Neural cell (in vitro differentiated cells): ENCODE data around the gene RAP1A. TPM values are rescaled to one million over a fixed set of nuclear protein-coding genes. Genes with fewer than 3 reads are reported as not detected.

Source experiments
- H2AFZ ChIP-seq: fragments of 200-600, 300-800 bp; sonication (generic), shearing (Covaris generic); 2 replicates; pipeline ENCODE4 v1.6.0; 2014; ENCODE audit warnings: low read depth, mild to moderate bottlenecking, antibody characterized with exemption, low read length, moderate library complexity
- H3F3A ChIP-seq: fragments of 200-600 bp; shearing (Covaris generic); 2 replicates; pipeline ENCODE4 v1.6.1; 2016; ENCODE audit warnings: mild to moderate bottlenecking, moderate library complexity, mixed read lengths, antibody characterized with exemption, low read length; ENCODE audit not compliant: insufficient read depth, poor library complexity, severe bottlenecking
- H3K27ac ChIP-seq: fragments of 200-600, 300-800 bp; sonication (generic), shearing (Covaris generic); 2 replicates; pipeline ENCODE4 v1.5.1; 2014; ENCODE audit warnings: mild to moderate bottlenecking, low read length, moderate library complexity
- H3K27me3 ChIP-seq: fragments of 300-800, 200-600 bp; sonication (generic), shearing (Covaris generic); 2 replicates; pipeline ENCODE4 v1.6.0; 2014; ENCODE audit warnings: mild to moderate bottlenecking, low read depth, low read length, moderate library complexity; ENCODE audit not compliant: insufficient read depth
- H3K36me3 ChIP-seq: fragments of 300-800, 200-600 bp; sonication (generic), shearing (Covaris generic); 2 replicates; pipeline ENCODE4 v1.5.1; 2014; ENCODE audit warnings: mild to moderate bottlenecking, antibody characterized with exemption, low read length, moderate library complexity; ENCODE audit not compliant: insufficient read depth
- H3K4me2 ChIP-seq: fragments of 300-800, 200-600 bp; sonication (generic), shearing (Covaris generic); 2 replicates; pipeline ENCODE4 v1.6.0; 2014; ENCODE audit warnings: mild to moderate bottlenecking, low read length
- H3K4me3 ChIP-seq: fragments of 300-800, 200-600 bp; sonication (generic), shearing (Covaris generic); 2 replicates; pipeline ENCODE4 v1.5.1; 2014; ENCODE audit warnings: mild to moderate bottlenecking, low read length, moderate library complexity
- H3K79me2 ChIP-seq: fragments of 200-600 bp; shearing (Covaris generic); replicated peaks from 2 replicates; pipeline ENCODE4 v1.6.0; 2014; ENCODE audit warnings: mild to moderate bottlenecking, low read length, moderate library complexity; ENCODE audit not compliant: insufficient read depth
- H3K9ac ChIP-seq: fragments of 300-800, 200-600 bp; sonication (generic), shearing (Covaris generic); 2 replicates; pipeline ENCODE4 v1.6.1; 2016; ENCODE audit warnings: mild to moderate bottlenecking, low read length, mixed read lengths
- H3K9me2 ChIP-seq: fragments of 200-600 bp; shearing (Covaris generic); 2 replicates; pipeline ENCODE4 v1.6.1; 2016; ENCODE audit warnings: mild to moderate bottlenecking, low read length, mixed read lengths; ENCODE audit not compliant: insufficient read depth
- H3K9me3 ChIP-seq: fragments of 200-600, 300-800 bp; sonication (generic), shearing (Covaris generic); 2 replicates; pipeline ENCODE4 v1.6.1; 2016; ENCODE audit warnings: mild to moderate bottlenecking, mixed run types, low read length, moderate library complexity, mixed read lengths
- H4K20me1 ChIP-seq: fragments of 200-600 bp; shearing (Covaris generic); 2 replicates; pipeline ENCODE4 v1.6.1; 2016; ENCODE audit warnings: mild to moderate bottlenecking, mixed run types; ENCODE audit not compliant: insufficient read depth
- EP300 ChIP-seq: fragments of 450-650 bp; conservative IDR thresholded peaks from 2 replicates; pipeline ENCODE4 v1.6.1; 2014; ENCODE audit warnings: antibody characterized with exemption, mild to moderate bottlenecking, moderate library complexity; ENCODE audit not compliant: poor library complexity, severe bottlenecking
- EZH2 ChIP-seq: fragments of 200-600, 300-800 bp; shearing (Covaris generic), sonication (generic); IDR thresholded peaks from 2 replicates; pipeline ENCODE4 v1.6.1; 2014; ENCODE audit warnings: antibody characterized with exemption, low read length, borderline replicate concordance, mild to moderate bottlenecking; ENCODE audit not compliant: insufficient read depth, poor library complexity, severe bottlenecking
- MXI1 ChIP-seq: fragments of 450-650 bp; conservative IDR thresholded peaks from 2 replicates; pipeline ENCODE4 v1.6.1; 2014; ENCODE audit warnings: antibody characterized with exemption, mild to moderate bottlenecking; ENCODE audit not compliant: poor library complexity, severe bottlenecking
- POLR2AphosphoS5 ChIP-seq: IDR thresholded peaks from 2 replicates; pipeline ENCODE4 v1.6.1; 2012
- RAD21 ChIP-seq: fragments of 450-650 bp; conservative IDR thresholded peaks from 2 replicates; pipeline ENCODE4 v1.6.1; 2014; ENCODE audit warnings: antibody characterized with exemption, mild to moderate bottlenecking, moderate library complexity
- SMC3 ChIP-seq: fragments of 450-650 bp; conservative IDR thresholded peaks from 2 replicates; pipeline ENCODE4 v1.6.1; 2014; ENCODE audit warnings: antibody characterized with exemption, mild to moderate bottlenecking, moderate library complexity; ENCODE audit not compliant: poor library complexity
- TAF1 ChIP-seq: IDR thresholded peaks from 2 replicates; pipeline ENCODE4 v1.6.1; 2012; ENCODE audit warnings: low read depth
- polyA plus RNA-seq: library from polyadenylated mRNA; depleted of rRNA; stranded (reverse); fragments of >200 nt; gene quantifications from 2 replicates; pipeline ENCODE4 v1.2.3, GENCODE V29; 2014
- TF ChIP-seq, protein P1 (sequence below): fragments of 450-650 bp; IDR thresholded peaks from 2 replicates; pipeline ENCODE4 v1.5.1; 2014; ENCODE audit warnings: antibody characterized with exemption, mild to moderate bottlenecking, moderate library complexity; ENCODE audit not compliant: poor library complexity, severe bottlenecking

The RAP1A gene
- polyA plus RNA-seq, 1 donor from 2014 or later = 28.7 TPM

GRCh38 chr1:111750856-111751255 lies 131.3 kb downstream of the RAP1A start:
- Histone ChIP-seq H3K27me3 (no peaks in the 10 kb centered on the region), H3K27ac (no peak overlapping the region), H3K4me2 (no peak overlapping the region), H2AFZ (no peak overlapping the region), H3K4me3 (no peak overlapping the region), H3F3A (peaks cover 11% of the 10 kb centered on the region), H3K9me3 (no peaks in the 10 kb centered on the region), H3K79me2 (peaks cover 5% of the 10 kb centered on the region), H4K20me1 (no peaks in the 10 kb centered on the region), H3K9me2 (no peaks in the 10 kb centered on the region), H3K36me3 (peaks cover 12% of the 10 kb centered on the region), H3K9ac (no peak overlapping the region)
- TF ChIP-seq, protein P1, sequence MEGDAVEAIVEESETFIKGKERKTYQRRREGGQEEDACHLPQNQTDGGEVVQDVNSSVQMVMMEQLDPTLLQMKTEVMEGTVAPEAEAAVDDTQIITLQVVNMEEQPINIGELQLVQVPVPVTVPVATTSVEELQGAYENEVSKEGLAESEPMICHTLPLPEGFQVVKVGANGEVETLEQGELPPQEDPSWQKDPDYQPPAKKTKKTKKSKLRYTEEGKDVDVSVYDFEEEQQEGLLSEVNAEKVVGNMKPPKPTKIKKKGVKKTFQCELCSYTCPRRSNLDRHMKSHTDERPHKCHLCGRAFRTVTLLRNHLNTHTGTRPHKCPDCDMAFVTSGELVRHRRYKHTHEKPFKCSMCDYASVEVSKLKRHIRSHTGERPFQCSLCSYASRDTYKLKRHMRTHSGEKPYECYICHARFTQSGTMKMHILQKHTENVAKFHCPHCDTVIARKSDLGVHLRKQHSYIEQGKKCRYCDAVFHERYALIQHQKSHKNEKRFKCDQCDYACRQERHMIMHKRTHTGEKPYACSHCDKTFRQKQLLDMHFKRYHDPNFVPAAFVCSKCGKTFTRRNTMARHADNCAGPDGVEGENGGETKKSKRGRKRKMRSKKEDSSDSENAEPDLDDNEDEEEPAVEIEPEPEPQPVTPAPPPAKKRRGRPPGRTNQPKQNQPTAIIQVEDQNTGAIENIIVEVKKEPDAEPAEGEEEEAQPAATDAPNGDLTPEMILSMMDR = no peak
- TF ChIP-seq EP300 = no peak
- TF ChIP-seq MXI1 = no peak
- no peak for TF ChIP-seq SMC3
- TF ChIP-seq RAD21 = no peak

DNA sequence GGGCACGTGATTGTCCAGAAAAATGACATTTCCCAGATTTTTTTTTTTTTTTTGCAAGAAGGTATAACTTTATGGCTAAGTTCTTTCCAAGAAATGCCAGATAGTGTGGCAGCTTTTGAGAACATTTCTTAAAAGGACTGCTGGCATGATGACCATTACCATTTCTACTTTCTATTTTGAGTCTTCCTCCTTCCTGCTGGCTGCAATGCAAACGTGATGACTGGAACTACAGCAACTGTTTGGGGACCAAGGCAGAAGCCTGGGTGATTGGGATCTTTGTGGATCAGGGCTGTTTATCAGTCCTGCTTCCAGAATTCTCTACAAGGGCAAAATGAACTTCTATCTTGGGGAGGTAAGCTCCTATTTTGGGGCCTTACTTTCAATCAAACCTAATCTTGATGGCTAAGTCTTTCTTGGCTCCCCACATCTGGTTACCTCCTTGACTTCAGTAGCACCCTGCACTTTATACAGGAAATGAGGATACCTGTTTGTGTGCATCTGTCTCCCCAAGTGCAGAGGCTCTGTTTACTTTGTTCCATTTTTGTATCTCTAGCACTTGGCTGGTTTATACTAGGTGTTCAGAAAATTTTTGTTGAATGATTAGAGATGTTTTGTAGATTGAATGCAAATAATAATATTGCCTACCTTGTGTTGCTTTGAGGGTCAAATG lies 132.5 kb downstream of the RAP1A start:
- Histone ChIP-seq H3K4me3 (no peak overlapping the region), H2AFZ (no peak overlapping the region), H3K9me2 (no peaks in the 10 kb centered on the region), H3K79me2 (peaks cover 13% of the 10 kb centered on the region), H3K27ac (no peak overlapping the region), H3K9me3 (no peaks in the 10 kb centered on the region), H4K20me1 (no peaks in the 10 kb centered on the region), H3F3A (peaks cover 11% of the 10 kb centered on the region), H3K27me3 (no peaks in the 10 kb centered on the region), H3K4me2 (no peak overlapping the region), H3K36me3 (peaks cover under 1% of the 10 kb centered on the region), H3K9ac (no peak overlapping the region)
- no peak for TF ChIP-seq SMC3
- no peak for TF ChIP-seq RAD21
- TF ChIP-seq TAF1 = no peak
- TF ChIP-seq POLR2AphosphoS5 = no peak
- TF ChIP-seq EP300 = no peak

GRCh38 chr1:111754984-111755330 lies 135.4 kb downstream of the RAP1A start:
- Histone ChIP-seq H3K9ac (peak overlapping the region; percentile 91), H3K27me3 (no peaks in the 10 kb centered on the region), H3K9me2 (no peaks in the 10 kb centered on the region), H2AFZ (peak overlapping the region; percentile 53), H3K79me2 (peaks cover 31% of the 10 kb centered on the region), H3F3A (peaks cover 7% of the 10 kb centered on the region), H3K9me3 (no peaks in the 10 kb centered on the region), H3K4me2 (peak overlapping the region; percentile 82), H3K27ac (peak overlapping the region; percentile 99), H3K36me3 (no peaks in the 10 kb centered on the region), H3K4me3 (peak overlapping the region; percentile 72), H4K20me1 (no peaks in the 10 kb centered on the region)
- TF ChIP-seq EZH2 (no peak), TAF1 (peak; percentile 59)
